Gastroesophageal sphincter (tissue), 4 donors: ENCODE data around the gene ICAM5. TPM values are rescaled to one million over a fixed set of nuclear protein-coding genes. Genes with fewer than 3 reads are reported as not detected.

Source experiments
- small RNA-seq, 4 donors: library from RNA; depleted of rRNA; stranded (forward); fragments of <200 nt; gene quantifications; one replicate each; pipeline ENCODE3, GENCODE V24; 2016
- total RNA-seq, 4 donors: library from RNA; depleted of rRNA; stranded (reverse); fragments of >200 nt; gene quantifications; one replicate each; pipeline ENCODE4 v1.1.0, GENCODE V29; 2016

The ICAM5 gene
- total RNA-seq, 4 donors from 2014 or later = 0.12 to 0.54 (median 0.47) TPM; not detected in 1

Small RNA genes within 50 kb of the gene (small RNA-seq; reads per million reads assigned to genes)
- 0 reads per million in 4 donors for gene AC011511.1
- gene AC011511.4 = 0 to 0.13 (median 0) reads per million in 4 donors

Other genes with a start within 250 kb of the ICAM5 start
- gene SHFL, start 203.6 kb upstream of the ICAM5 start, total RNA-seq = 10 to 100 TPM; 23.4 to 31.6 (median 26.2) TPM
- gene ANGPTL6, start 187.3 kb upstream of the ICAM5 start, total RNA-seq = not detected
- 10 to 100 TPM; 22.7 to 40.3 (median 31.5) TPM for gene PPAN, start 183.6 kb upstream of the ICAM5 start, total RNA-seq
- 10 to 100 TPM in 1 of 4 donors, 1 to 10 TPM in 2, under 1 TPM in 1; 0.96 to 15.7 (median 5.3) TPM for gene P2RY11, start 178.3 kb upstream of the ICAM5 start, total RNA-seq
- gene EIF3G, start 170.1 kb upstream of the ICAM5 start, total RNA-seq = 100 to 1,000 TPM; 295 to 323 (median 310) TPM
- 10 to 100 TPM; 28.1 to 50.6 (median 38.1) TPM for gene DNMT1, start 95.0 kb upstream of the ICAM5 start, total RNA-seq
- gene S1PR2, start 58.6 kb upstream of the ICAM5 start, total RNA-seq = 10 to 100 TPM in 3 of 4 donors, 1 to 10 TPM in 1; 7.5 to 24.5 (median 16.7) TPM
- gene MRPL4, start 37.7 kb upstream of the ICAM5 start, total RNA-seq = 10 to 100 TPM; 45.8 to 86.0 (median 51.9) TPM
- gene ICAM1, start 18.8 kb upstream of the ICAM5 start, total RNA-seq = 10 to 100 TPM in 3 of 4 donors, 1 to 10 TPM in 1; 8.8 to 33.0 (median 19.6) TPM
- gene ICAM4, start 3.0 kb upstream of the ICAM5 start, total RNA-seq = under 1 TPM in 1 of 4 donors, not detected in 3; 0.47 TPM
- 1 to 10 TPM in 2 of 4 donors, under 1 TPM in 1, not detected in 1; 0.81 to 2.5 (median 1.1) TPM for gene ZGLP1, start 19.9 kb downstream of the ICAM5 start, total RNA-seq
- gene FDX2, start 26.1 kb downstream of the ICAM5 start, total RNA-seq = 10 to 100 TPM in 3 of 4 donors, 1 to 10 TPM in 1; 6.7 to 36.5 (median 16.6) TPM
- 10 to 100 TPM; 15.6 to 33.2 (median 21.8) TPM for gene RAVER1, start 43.6 kb downstream of the ICAM5 start, total RNA-seq
- 1 to 10 TPM; 3.4 to 9.3 (median 5.6) TPM for gene ICAM3, start 49.7 kb downstream of the ICAM5 start, total RNA-seq
- gene TYK2, start 90.6 kb downstream of the ICAM5 start, total RNA-seq = 10 to 100 TPM; 40.8 to 77.2 (median 53.9) TPM
- 100 to 1,000 TPM; 144 to 177 (median 162) TPM for gene CDC37, start 113.6 kb downstream of the ICAM5 start, total RNA-seq
- 10 to 100 TPM in 2 of 4 donors, 1 to 10 TPM in 2; 7.3 to 22.5 (median 10.0) TPM for gene PDE4A, start 130.6 kb downstream of the ICAM5 start, total RNA-seq
- 10 to 100 TPM; 62.1 to 80.3 (median 69.8) TPM for gene KEAP1, start 213.4 kb downstream of the ICAM5 start, total RNA-seq
- gene S1PR5, start 227.5 kb downstream of the ICAM5 start, total RNA-seq = 1 to 10 TPM in 1 of 4 donors, not detected in 3; 1.1 TPM